Measurements from ENCODE around the gene ETV7. TPM values are rescaled to one million over a fixed set of nuclear protein-coding genes. Genes with fewer than 3 reads are reported as not detected.

Gene ETV7
- total RNA-seq: 1 to 10 TPM in 2 of 6 donors, under 1 TPM in 4; 0.16 to 4.6 (median 0.47) TPM
- polyA plus RNA-seq: 1 to 10 TPM; 1.7 to 2.2 TPM

- peak within 1 kb of the TSS; percentile 34 to 69 (median 50) for H3K4me3 ChIP-seq
- no peak for TF ChIP-seq CTCF (IDR thresholded peaks at IDR 0.05)
- H3K4me1 ChIP-seq: no peaks in the 10 kb centered on the region
- intact Hi-C loops (cut with DNase I): no loop called here
- H3K36me3 ChIP-seq: no peaks in the 10 kb centered on the region
- DNase-seq (peak; percentile 21 to 79 (median 40)), ATAC-seq (peak; percentile 68 to 85 (median 80)), FAIRE-seq (no peak)
- no peaks in the 10 kb centered on the region for H3K9me3 ChIP-seq
- peak within 1 kb of the TSS in 2 of 4 donors; percentile 30 to 45 for H3K27ac ChIP-seq
- H3K27me3 ChIP-seq: no peaks in the 10 kb centered on the region
- WGBS, 2 donors: 17 to 18% methylated on average over 63 to 64 of the region's 65 CpGs
These were observed at the start of gene ETV7 for GRCh38 chr6:36387440-36388303. ETV7 (minus strand) TSS chr6:36387669; CDS start chr6:36387541, 128 bp downstream.

- Histone ChIP-seq H3K9me3 (no peaks in the 10 kb centered on the region), H3K4me3 (no peak overlapping the region), H3K4me1 (peaks cover 0 to 7% (median 7%) of the 10 kb centered on the region in 3 donors), H3K27ac (no peak overlapping the region), H3K27me3 (no peaks in the 10 kb centered on the region), H3K36me3 (no peaks in the 10 kb centered on the region)
- DNase-seq (no peak), ATAC-seq (no peak), FAIRE-seq (no peak)
- no peak for TF ChIP-seq CTCF (IDR thresholded peaks at IDR 0.05)
- intact Hi-C loops (cut with DNase I): no loop called here
- 78 to 84% methylated on average over 1 of the region's 1 CpG for WGBS, 2 donors
These were observed 49.0 kb upstream of the ETV7 start for GRCh38 chr6:36436466-36436865.

- ATAC-seq (no peak), DNase-seq (no peak), FAIRE-seq (no peak)
- Histone ChIP-seq H3K9me3 (no peaks in the 10 kb centered on the region), H3K4me1 (no peaks in the 10 kb centered on the region), H3K36me3 (no peaks in the 10 kb centered on the region), H3K27me3 (no peaks in the 10 kb centered on the region), H3K4me3 (no peak overlapping the region), H3K27ac (no peak overlapping the region)
- intact Hi-C loops (cut with DNase I): no loop called here
- TF ChIP-seq CTCF (IDR thresholded peaks at IDR 0.05): no peak
- WGBS, 2 donors: 88 to 90% methylated on average over 4 of the region's 4 CpGs
These were observed 44.7 kb upstream of the ETV7 start for GRCh38 chr6:36432151-36432671.

- Histone ChIP-seq H3K27ac (no peak overlapping the region), H3K27me3 (no peaks in the 10 kb centered on the region), H3K36me3 (no peaks in the 10 kb centered on the region), H3K4me1 (no peaks in the 10 kb centered on the region), H3K9me3 (no peaks in the 10 kb centered on the region), H3K4me3 (no peak overlapping the region)
- 62 to 77% methylated on average over 4 of the region's 4 CpGs for WGBS, 2 donors
- ATAC-seq (no peak), FAIRE-seq (no peak), DNase-seq (no peak)
- no peak for TF ChIP-seq CTCF (IDR thresholded peaks at IDR 0.05)
- intact Hi-C loops (cut with DNase I): no loop called here
These were observed 43.7 kb upstream of the ETV7 start for GRCh38 chr6:36431197-36431596.

- no peak for TF ChIP-seq CTCF (IDR thresholded peaks at IDR 0.05)
- WGBS, 2 donors: 73% methylated on average over 2 of the region's 2 CpGs
- Histone ChIP-seq H3K4me1 (no peaks in the 10 kb centered on the region), H3K36me3 (no peaks in the 10 kb centered on the region), H3K9me3 (no peaks in the 10 kb centered on the region), H3K27ac (no peak overlapping the region), H3K4me3 (no peak overlapping the region), H3K27me3 (no peaks in the 10 kb centered on the region)
- FAIRE-seq: no peak
- no peak for ATAC-seq
- no peak for DNase-seq
- intact Hi-C loops (cut with DNase I): no loop called here
These were observed 42.9 kb upstream of the ETV7 start for GRCh38 chr6:36430351-36430750.

Measured in pancreas (tissue), 10 donors.